Karpas-422 (cell line): ENCODE measurements around the gene LRP4. TPM values are rescaled to one million over a fixed set of nuclear protein-coding genes. Genes with fewer than 3 reads are reported as not detected.

ENCODE experiments used
- DNase-seq: peaks from one replicate; pipeline ENCODE4 v3.0.0-alpha.2; 2015
- H2AFZ ChIP-seq: fragments of 200-600 bp; sonication (generic); 2 replicates; pipeline ENCODE4 v1.6.1; 2014; ENCODE audit warnings: antibody characterized with exemption, low read length, mixed read lengths
- H3K27ac ChIP-seq: fragments of 200-600 bp; sonication (generic); 2 replicates; pipeline ENCODE4 v1.5.1; 2014; ENCODE audit warnings: mild to moderate bottlenecking, low read length, moderate library complexity
- H3K27me3 ChIP-seq: fragments of 200-600 bp; sonication (generic); 2 replicates; pipeline ENCODE4 v1.6.1; 2014; ENCODE audit warnings: low read length, mixed read lengths
- H3K36me3 ChIP-seq: fragments of 200-600 bp; sonication (generic); 2 replicates; pipeline ENCODE4 v1.6.1; 2014; ENCODE audit warnings: low read length, mixed read lengths; ENCODE audit not compliant: insufficient read depth
- H3K4me1 ChIP-seq: fragments of 200-600 bp; sonication (generic); 2 replicates; pipeline ENCODE4 v1.6.1; 2014; ENCODE audit warnings: mild to moderate bottlenecking, low read length, mixed read lengths
- H3K4me2 ChIP-seq: fragments of 200-600 bp; sonication (generic); 2 replicates; pipeline ENCODE4 v1.6.1; 2014; ENCODE audit warnings: low read length, low read depth, mild to moderate bottlenecking; ENCODE audit not compliant: poor library complexity, severe bottlenecking
- H3K4me3 ChIP-seq: fragments of 200-600 bp; sonication (generic); 2 replicates; pipeline ENCODE4 v1.5.1; 2014; ENCODE audit warnings: mild to moderate bottlenecking, antibody characterized with exemption, low read length, mixed read lengths
- H3K79me2 ChIP-seq: fragments of 200-600 bp; sonication (generic); 2 replicates; pipeline ENCODE4 v1.6.1; 2014; ENCODE audit warnings: mild to moderate bottlenecking, low read length, mixed read lengths
- H3K9ac ChIP-seq: fragments of 200-600 bp; sonication (generic); 2 replicates; pipeline ENCODE4 v1.6.0; 2014; ENCODE audit warnings: low read length
- H3K9me2 ChIP-seq: fragments of 200-600 bp; sonication (generic), shearing (Covaris generic); replicated peaks from 2 replicates; pipeline ENCODE4 v1.6.0; 2014; ENCODE audit warnings: mild to moderate bottlenecking, low read length, moderate library complexity; ENCODE audit not compliant: insufficient read depth
- H3K9me3 ChIP-seq: fragments of 300-700, 200-600 bp; sonication (generic); 2 replicates; pipeline ENCODE4 v1.6.1; 2014; ENCODE audit warnings: low read length, mixed read lengths
- H4K20me1 ChIP-seq: fragments of 200-600 bp; sonication (generic); 2 replicates; pipeline ENCODE4 v1.6.1; 2014; ENCODE audit warnings: mild to moderate bottlenecking, antibody characterized with exemption, low read length, low read depth; ENCODE audit not compliant: insufficient read depth
- total RNA-seq: library from RNA; depleted of rRNA; stranded (reverse); fragments of >200 nt; shearing (Covaris generic); gene quantifications from 2 replicates; pipeline ENCODE4 v1.2.3, GENCODE V29; 2014; ENCODE audit warnings: low replicate concordance

LRP4 gene
- total RNA-seq, 1 experiment from 2014 or later = 2.6 TPM

DNA sequence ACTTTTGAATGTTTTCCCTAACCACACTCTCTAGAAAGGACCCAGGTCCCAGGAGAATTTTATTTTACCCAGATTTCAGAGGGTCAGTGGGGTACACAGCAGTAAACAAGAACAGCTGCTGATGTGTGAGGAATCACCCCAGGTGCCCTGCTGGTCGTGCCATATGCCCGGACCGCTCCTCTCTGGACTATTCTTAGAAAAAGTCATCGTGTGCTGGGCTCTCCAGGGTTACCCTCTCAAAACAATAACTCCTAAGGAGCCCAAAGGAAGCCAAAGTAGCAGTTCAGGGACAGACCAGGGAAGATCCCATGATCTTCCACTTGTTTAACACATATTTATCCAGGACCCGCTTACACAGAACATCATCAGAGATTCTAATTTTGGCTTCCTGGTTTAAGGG, 29.7 kb downstream of the LRP4 start:
- Histone ChIP-seq H3K36me3 (no peaks in the 10 kb centered on the region), H3K27me3 (no peaks in the 10 kb centered on the region), H4K20me1 (no peaks in the 10 kb centered on the region), H3K27ac (no peak overlapping the region), H3K9me3 (no peaks in the 10 kb centered on the region), H3K79me2 (no peaks in the 10 kb centered on the region), H3K4me1 (peaks cover 6% of the 10 kb centered on the region; the same call in 1 of the 2 replicates), H2AFZ (no peak overlapping the region), H3K9me2 (no peaks in the 10 kb centered on the region), H3K9ac (no peak overlapping the region), H3K4me3 (no peak overlapping the region), H3K4me2 (no peak overlapping the region)
- DNase-seq = no peak

DNA sequence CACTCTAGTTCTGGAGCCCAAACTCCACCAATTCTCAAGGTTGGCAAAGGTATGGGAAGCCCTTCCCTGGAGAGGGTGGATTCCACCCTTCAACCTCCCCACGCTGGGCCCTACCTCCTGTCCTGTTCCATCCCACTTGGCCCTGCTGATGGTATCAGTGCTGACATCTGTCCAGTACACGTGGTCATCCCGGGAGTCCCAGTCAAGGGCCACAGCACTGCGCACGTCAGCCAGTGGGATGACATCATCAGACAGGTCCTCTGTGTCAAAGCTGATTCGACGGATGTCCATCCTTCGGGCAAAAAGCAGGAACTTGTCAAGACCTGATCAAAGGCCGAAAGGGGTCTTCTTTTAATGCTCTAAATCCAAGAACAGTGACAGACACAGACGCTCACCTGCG, 32.1 kb downstream of the LRP4 start:
- no peak overlapping the region for H2AFZ ChIP-seq

DNA sequence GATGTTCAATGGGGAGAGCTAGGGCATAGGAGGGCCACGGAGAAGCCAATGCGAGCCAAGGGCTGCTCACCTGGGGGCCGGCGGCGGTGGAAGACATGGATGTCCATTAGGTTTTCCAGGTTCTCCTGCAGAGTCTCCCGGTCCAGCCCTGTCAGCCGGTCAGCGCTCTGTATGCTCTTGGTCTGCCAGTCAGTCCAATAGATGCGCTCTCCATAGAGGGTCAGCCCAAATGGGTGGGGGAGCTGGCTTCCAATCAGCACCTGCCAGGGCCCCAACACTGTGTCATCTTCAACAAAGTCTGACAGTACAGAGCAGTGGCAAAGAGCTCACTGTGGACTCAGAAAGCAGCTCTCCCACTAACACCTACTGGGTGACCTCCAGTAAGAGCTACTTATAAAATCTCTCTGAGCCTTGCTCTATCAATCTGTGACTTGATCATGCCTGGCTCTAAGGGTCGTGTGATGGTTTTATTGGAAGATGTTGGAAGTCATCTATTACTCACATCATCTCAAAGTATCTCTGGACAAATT, 39.2 kb downstream of the LRP4 start:
- no peaks in the 10 kb centered on the region for H3K27me3 ChIP-seq
- no peak for DNase-seq
- no peak overlapping the region for H3K4me2 ChIP-seq
- H3K9me2 ChIP-seq = no peaks in the 10 kb centered on the region
- no peak overlapping the region for H2AFZ ChIP-seq
- no peak overlapping the region for H3K27ac ChIP-seq
- H4K20me1 ChIP-seq = no peaks in the 10 kb centered on the region
- no peaks in the 10 kb centered on the region for H3K79me2 ChIP-seq
- H3K9me3 ChIP-seq = no peaks in the 10 kb centered on the region
- H3K4me3 ChIP-seq = no peak overlapping the region
- H3K4me1 ChIP-seq = no peaks in the 10 kb centered on the region
- no peak overlapping the region for H3K9ac ChIP-seq
- H3K36me3 ChIP-seq = no peaks in the 10 kb centered on the region

More for the DNA sequence above, 32.1 kb downstream of the LRP4 start:
- Histone ChIP-seq H3K9me3 (no peaks in the 10 kb centered on the region), H3K27me3 (no peaks in the 10 kb centered on the region), H3K27ac (no peak overlapping the region), H3K9me2 (no peaks in the 10 kb centered on the region), H3K9ac (no peak overlapping the region), H4K20me1 (no peaks in the 10 kb centered on the region), H3K4me3 (no peak overlapping the region), H3K4me1 (peaks cover 6% of the 10 kb centered on the region; the same call in 1 of the 2 replicates), H3K79me2 (no peaks in the 10 kb centered on the region), H3K4me2 (no peak overlapping the region), H3K36me3 (no peaks in the 10 kb centered on the region)
- no peak for DNase-seq

DNA sequence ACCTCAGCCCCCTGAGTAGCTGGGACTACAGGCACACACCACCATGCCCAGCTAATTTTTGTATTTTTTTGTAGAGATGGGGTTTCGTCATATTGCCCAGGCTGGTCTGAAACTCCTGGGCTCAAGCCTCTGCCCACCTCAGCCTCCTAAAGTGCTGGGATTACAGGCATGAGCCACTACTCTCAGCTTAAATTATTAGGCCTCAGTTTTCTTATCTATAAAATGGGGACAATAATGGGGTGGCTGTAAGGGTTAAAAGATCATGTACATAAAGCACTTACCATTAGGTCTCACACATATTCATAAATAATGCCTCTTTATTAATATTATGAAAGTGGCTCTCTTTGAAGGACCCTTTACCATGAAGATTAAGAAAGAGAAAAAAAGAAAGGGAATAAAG, 40.8 kb downstream of the LRP4 start:
- no peak overlapping the region for H3K4me3 ChIP-seq
- no peak overlapping the region for H3K27ac ChIP-seq
- H3K9me2 ChIP-seq = no peaks in the 10 kb centered on the region
- no peak for DNase-seq
- H3K9me3 ChIP-seq = no peaks in the 10 kb centered on the region
- H2AFZ ChIP-seq = no peak overlapping the region
- H4K20me1 ChIP-seq = no peaks in the 10 kb centered on the region
- no peaks in the 10 kb centered on the region for H3K36me3 ChIP-seq
- H3K9ac ChIP-seq = no peak overlapping the region
- H3K4me2 ChIP-seq = no peak overlapping the region
- H3K79me2 ChIP-seq = no peaks in the 10 kb centered on the region
- no peaks in the 10 kb centered on the region for H3K4me1 ChIP-seq
- H3K27me3 ChIP-seq = no peaks in the 10 kb centered on the region

DNA sequence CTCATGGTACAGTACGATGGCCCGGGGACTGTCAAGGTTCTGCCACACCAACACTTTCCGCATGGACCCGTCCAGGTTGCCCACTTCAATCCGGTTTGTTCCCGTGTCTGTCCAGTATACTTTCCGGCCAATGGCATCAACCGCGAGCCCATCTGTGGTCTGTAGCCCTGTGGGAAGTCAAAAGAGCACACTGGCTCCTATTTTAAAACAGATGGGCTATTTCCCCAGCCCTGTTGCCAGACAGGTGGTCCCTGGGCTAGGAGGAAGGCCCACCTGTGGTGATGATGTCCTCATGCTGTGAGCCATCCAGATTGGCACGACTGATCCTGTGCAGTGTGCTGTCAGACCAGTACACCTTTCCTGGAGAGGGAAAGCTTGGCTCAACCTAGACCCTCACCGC, 41.9 kb downstream of the LRP4 start:
- Histone ChIP-seq H3K4me2 (no peak overlapping the region), H3K27me3 (no peaks in the 10 kb centered on the region), H3K9ac (no peak overlapping the region), H3K27ac (no peak overlapping the region), H3K36me3 (no peaks in the 10 kb centered on the region), H2AFZ (no peak overlapping the region), H3K9me2 (no peaks in the 10 kb centered on the region), H4K20me1 (no peaks in the 10 kb centered on the region), H3K4me3 (no peak overlapping the region), H3K4me1 (no peaks in the 10 kb centered on the region), H3K79me2 (no peaks in the 10 kb centered on the region), H3K9me3 (no peaks in the 10 kb centered on the region)
- no peak for DNase-seq

DNA sequence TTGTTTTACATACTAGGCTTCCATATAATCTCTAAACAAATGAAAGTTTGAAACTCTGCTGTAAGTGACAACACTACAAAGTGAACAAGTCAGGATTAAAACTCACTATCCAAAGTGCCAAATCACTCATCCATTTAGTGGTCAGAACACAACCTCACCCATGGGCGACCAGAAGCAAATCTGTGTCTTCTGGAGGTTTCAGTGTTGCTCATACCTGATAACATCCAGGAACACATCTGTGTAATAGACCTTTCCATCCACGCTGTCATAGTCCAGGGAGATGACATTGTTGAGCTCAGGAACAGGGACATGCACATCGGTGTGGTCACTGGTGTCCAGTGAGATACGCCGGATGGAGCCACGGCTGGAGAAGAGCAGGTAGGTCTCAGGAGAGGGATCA, 43.8 kb downstream of the LRP4 start:
- H3K27me3 ChIP-seq = no peaks in the 10 kb centered on the region

DNA sequence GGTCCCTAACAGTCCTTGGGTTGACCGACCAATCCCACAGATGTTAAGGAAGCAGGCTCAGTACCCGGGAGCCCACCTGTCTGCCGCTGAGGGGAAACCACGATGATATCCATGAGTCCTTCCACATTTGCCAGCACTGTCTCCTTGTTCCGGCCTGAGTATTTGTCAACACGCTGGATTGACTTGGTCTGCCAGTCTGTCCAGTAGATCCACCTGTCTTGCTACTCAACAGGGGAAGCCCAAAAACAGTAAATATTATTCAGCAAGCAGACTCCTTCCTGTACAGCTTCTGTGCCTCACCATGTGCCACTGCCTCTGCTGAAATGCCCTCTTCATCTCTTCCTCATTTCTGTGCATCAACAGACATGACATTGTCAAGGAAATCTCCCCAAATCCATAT, 49.4 kb downstream of the LRP4 start:
- H3K36me3 ChIP-seq = no peaks in the 10 kb centered on the region
- no peak overlapping the region for H3K9ac ChIP-seq
- H3K9me3 ChIP-seq = no peaks in the 10 kb centered on the region
- H3K9me2 ChIP-seq = no peaks in the 10 kb centered on the region
- H3K4me1 ChIP-seq = no peaks in the 10 kb centered on the region
- no peak overlapping the region for H3K4me2 ChIP-seq
- no peaks in the 10 kb centered on the region for H3K27me3 ChIP-seq
- no peak overlapping the region for H3K27ac ChIP-seq
- H3K4me3 ChIP-seq = no peak overlapping the region
- no peaks in the 10 kb centered on the region for H3K79me2 ChIP-seq
- DNase-seq = no peak
- no peaks in the 10 kb centered on the region for H4K20me1 ChIP-seq
- H2AFZ ChIP-seq = no peak overlapping the region

More for the DNA sequence above, 43.8 kb downstream of the LRP4 start:
- Histone ChIP-seq H3K79me2 (no peaks in the 10 kb centered on the region), H2AFZ (no peak overlapping the region), H3K4me1 (no peaks in the 10 kb centered on the region), H4K20me1 (no peaks in the 10 kb centered on the region), H3K27ac (no peak overlapping the region), H3K36me3 (no peaks in the 10 kb centered on the region), H3K9me3 (no peaks in the 10 kb centered on the region), H3K9me2 (no peaks in the 10 kb centered on the region), H3K9ac (no peak overlapping the region), H3K4me3 (no peak overlapping the region), H3K4me2 (no peak overlapping the region)
- DNase-seq = no peak

DNA sequence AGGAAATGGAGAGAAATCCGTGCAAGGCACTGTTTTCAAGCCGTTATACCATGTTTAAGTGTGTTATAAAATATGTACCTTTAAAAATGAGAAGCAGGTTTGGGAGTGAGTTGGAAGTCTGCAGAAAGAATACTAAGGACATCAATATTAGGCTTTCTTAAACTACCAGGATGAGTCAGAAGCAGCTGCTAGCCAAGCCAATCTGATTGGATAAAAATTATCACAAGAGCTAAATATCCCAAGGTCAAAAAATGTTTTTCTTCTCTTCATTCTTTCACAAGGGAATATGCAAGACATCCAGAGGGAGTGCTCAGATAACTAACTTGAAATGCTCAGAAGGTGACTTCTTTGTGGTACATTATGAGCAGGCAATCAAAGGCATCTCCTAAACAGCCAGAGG, 53.0 kb downstream of the LRP4 start:
- DNase-seq = no peak
- Histone ChIP-seq H3K27ac (no peak overlapping the region), H3K27me3 (no peaks in the 10 kb centered on the region), H3K4me2 (no peak overlapping the region), H3K4me1 (peaks cover 4% of the 10 kb centered on the region; the same call in 1 of the 2 replicates), H3K9me2 (no peaks in the 10 kb centered on the region), H3K4me3 (no peak overlapping the region), H3K79me2 (no peaks in the 10 kb centered on the region), H2AFZ (0 out of 2 replicates have a peak overlapping the region, but pooled peaks have one; percentile 31), H4K20me1 (no peaks in the 10 kb centered on the region), H3K36me3 (peaks cover 7% of the 10 kb centered on the region; the same call in 1 of the 2 replicates), H3K9ac (no peak overlapping the region), H3K9me3 (no peaks in the 10 kb centered on the region)
